Measurements from ENCODE around the gene IPO13. TPM values are rescaled to one million over a fixed set of nuclear protein-coding genes. Genes with fewer than 3 reads are reported as not detected.

The IPO13 gene
- total RNA-seq, 1 donor from 2014 or later: 26.6 TPM

DNA sequence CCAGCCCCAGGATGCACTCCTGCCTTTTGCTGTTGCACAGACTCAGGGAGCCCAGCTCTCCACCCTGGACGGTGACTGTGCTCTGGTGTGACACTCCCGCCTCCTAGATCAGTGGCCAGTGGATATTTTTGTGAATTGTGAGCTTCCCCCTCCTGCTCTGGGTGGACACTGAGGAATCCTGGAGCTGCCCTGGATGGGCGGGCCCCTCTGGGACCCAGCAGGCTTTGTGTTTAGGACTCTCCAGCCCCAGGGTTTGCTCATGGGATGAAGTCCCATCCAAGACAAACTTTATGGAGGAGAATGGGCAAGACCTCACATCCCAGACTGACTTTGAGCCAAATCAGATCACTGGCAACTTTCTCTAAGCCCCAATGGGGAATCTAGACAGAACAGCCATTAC lies 68.5 kb downstream of the IPO13 start:
- no peak overlapping the region for H3K27ac Mint-ChIP-seq
- peaks cover 1% of the 10 kb centered on the region for H3K4me1 Mint-ChIP-seq
- DNase-seq: no peak
- intact Hi-C loops (cut with micrococcal nuclease): no loop called here
- H3K36me3 Mint-ChIP-seq (ENCODE audit: low read depth): no peaks in the 10 kb centered on the region
- H3K27me3 Mint-ChIP-seq: no peaks in the 10 kb centered on the region
- H3K4me3 Mint-ChIP-seq: no peak overlapping the region
- H3K9me3 Mint-ChIP-seq: no peaks in the 10 kb centered on the region

DNA sequence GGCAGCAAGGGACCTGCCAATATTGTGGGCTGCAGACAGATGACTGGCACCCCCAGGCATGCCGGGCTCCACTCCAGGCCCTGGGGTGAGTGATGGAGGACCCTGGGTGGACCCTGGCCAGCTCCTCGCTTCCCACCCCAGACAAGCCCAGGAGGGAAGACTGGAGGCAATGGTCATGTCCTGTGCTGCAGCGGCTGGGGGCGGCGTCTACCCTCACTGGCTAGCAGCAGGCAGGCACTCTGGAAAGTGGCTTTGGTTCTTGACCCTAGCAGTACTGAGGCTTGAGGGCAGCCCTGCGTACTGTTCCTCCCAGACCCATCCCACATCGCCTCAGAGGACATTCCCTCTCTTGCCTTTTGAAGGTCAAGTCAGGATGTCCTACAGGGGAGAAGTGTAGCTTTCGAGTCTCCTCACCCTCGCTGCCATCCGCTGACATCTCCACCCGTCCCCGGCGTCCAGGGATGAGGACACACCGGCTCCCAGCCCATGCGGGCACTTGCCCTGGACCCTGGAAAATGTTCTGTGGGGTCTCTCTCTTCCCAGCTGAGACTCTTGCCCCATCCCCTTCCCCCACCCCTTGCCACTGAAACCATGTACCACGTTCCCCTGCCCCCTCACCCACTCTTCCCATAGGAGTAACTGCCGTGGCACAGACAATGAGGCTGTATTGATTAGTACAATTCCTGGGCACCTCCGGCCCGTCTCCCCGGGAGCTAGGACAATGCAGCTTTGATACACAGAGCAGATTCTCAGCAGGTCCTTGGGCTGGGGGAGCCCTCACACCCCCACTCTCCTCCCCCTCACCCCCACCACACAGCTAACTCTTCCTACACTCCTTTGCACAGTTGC lies 69.5 kb downstream of the IPO13 start:
- intact Hi-C loops (cut with micrococcal nuclease): no loop called here
- Mint-ChIP-seq H3K4me3 (no peak overlapping the region), H3K36me3 (ENCODE audit: low read depth) (no peaks in the 10 kb centered on the region), H3K4me1 (peaks cover 1% of the 10 kb centered on the region), H3K27me3 (no peaks in the 10 kb centered on the region), H3K9me3 (no peaks in the 10 kb centered on the region), H3K27ac (no peak overlapping the region)
- DNase-seq: no peak

DNA sequence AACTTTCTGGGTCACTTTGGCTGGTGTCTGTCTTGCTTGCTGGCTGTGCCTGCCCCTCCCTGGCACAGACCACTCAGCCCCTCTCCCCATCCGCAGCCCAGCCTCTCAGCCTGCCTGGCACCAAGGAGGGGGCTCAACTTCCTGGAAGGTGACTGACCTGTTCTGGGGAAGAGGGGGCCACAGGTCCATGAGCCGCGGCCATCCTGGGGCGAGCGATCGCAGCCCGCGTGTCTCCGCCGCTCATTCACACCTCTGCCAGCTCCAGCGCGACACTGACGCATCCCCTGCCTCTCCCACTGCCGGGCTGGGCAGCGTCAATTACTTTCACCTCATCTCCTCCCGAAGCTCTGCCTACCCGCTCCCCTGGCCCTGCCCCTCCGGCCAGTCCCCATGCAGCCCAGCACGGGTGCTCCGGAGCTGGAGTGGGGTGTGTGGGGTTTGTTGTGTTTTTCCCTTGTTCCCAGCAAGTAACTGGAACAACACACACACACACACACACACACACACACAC lies 70.2 kb downstream of the IPO13 start:
- Mint-ChIP-seq H3K4me1 (peaks cover 1% of the 10 kb centered on the region), H3K9me3 (no peaks in the 10 kb centered on the region), H3K27me3 (no peaks in the 10 kb centered on the region), H3K4me3 (no peak overlapping the region), H3K36me3 (ENCODE audit: low read depth) (no peaks in the 10 kb centered on the region), H3K27ac (no peak overlapping the region)
- DNase-seq: no peak
- intact Hi-C loops (cut with micrococcal nuclease): no loop called here

Other genes with a start within 250 kb of the IPO13 start
- gene ST3GAL3, start 239.4 kb upstream of the IPO13 start, total RNA-seq: 18.1 and 20.7 TPM in 2 replicates
- gene ARTN, start 13.1 kb upstream of the IPO13 start, total RNA-seq: 0.43 TPM in 1 of 2 replicates, not detected in the other
- 71.0 and 71.8 TPM in 2 replicates for gene DPH2, start 23.1 kb downstream of the IPO13 start, total RNA-seq
- gene ATP6V0B, start 28.0 kb downstream of the IPO13 start, total RNA-seq: 181 and 182 TPM in 2 replicates
- gene B4GALT2, start 32.3 kb downstream of the IPO13 start, total RNA-seq: 59.7 TPM in 2 replicates
- gene CCDC24, start 44.6 kb downstream of the IPO13 start, total RNA-seq: 3.0 and 4.3 TPM in 2 replicates
- gene SLC6A9, start 84.5 kb downstream of the IPO13 start, total RNA-seq: 6.3 and 6.5 TPM in 2 replicates
- gene KLF17, start 171.9 kb downstream of the IPO13 start, total RNA-seq: not detected in 2 replicates
- not detected in 2 replicates for gene KLF18, start 194.7 kb downstream of the IPO13 start, total RNA-seq

All from activated CD4-positive, alpha-beta T cell treated with anti-CD3 and anti-CD28 coated beads, Interleukin-2, amount 10 ng/mL, durations not matched to agents 24 days and 14 days (primary cell).